OCI-LY3 (cell line): ENCODE results near the gene MAP3K15.
"Not testable (repeated sequence)": the region's sequence is repeated elsewhere in the genome, so short reads cannot be mapped to it uniquely, and the experiment has no call there.

Source experiments
- H2AFZ ChIP-seq: fragments of 200-600, 300-600 bp; shearing (Covaris generic); 2 replicates; pipeline ENCODE4 v1.6.0; 2014; ENCODE audit warnings: antibody characterized with exemption, low read depth, low read length
- H3K27ac ChIP-seq: fragments of 200-600, 300-600 bp; sonication (generic); 2 replicates; pipeline ENCODE4 v1.5.1; 2014; ENCODE audit warnings: mild to moderate bottlenecking, low read length, moderate library complexity, mixed read lengths
- H3K27me3 ChIP-seq: fragments of 200-600, 300-600 bp; sonication (generic); 2 replicates; pipeline ENCODE4 v1.6.1; 2014; ENCODE audit warnings: low read depth, low read length, mixed read lengths
- H3K36me3 ChIP-seq: fragments of 200-600, 300-600 bp; sonication (generic); replicated peaks from 2 replicates; pipeline ENCODE3; 2014; ENCODE audit warnings: low read depth, low read length, mixed read lengths
- H3K4me1 ChIP-seq: fragments of 300-600, 200-600 bp; sonication (generic); 2 replicates; pipeline ENCODE4 v1.6.1; 2014; ENCODE audit warnings: low read length, mixed read lengths
- H3K4me2 ChIP-seq: fragments of 200-600, 300-600 bp; sonication (generic); 2 replicates; pipeline ENCODE4 v1.6.1; 2014; ENCODE audit warnings: low read length, mixed read lengths
- H3K4me3 ChIP-seq: fragments of 300-600, 200-600 bp; sonication (generic); 2 replicates; pipeline ENCODE4 v1.5.1; 2014; ENCODE audit warnings: antibody characterized with exemption, mild to moderate bottlenecking, low read length, moderate library complexity
- H3K79me2 ChIP-seq: fragments of 300-600, 200-600 bp; shearing (Covaris generic); 2 replicates; pipeline ENCODE4 v1.6.1; 2014; ENCODE audit warnings: mild to moderate bottlenecking, low read length, mixed read lengths
- H3K9ac ChIP-seq: fragments of 300-600, 200-600 bp; shearing (Covaris generic); 2 replicates; pipeline ENCODE4 v1.6.0; 2014; ENCODE audit warnings: mild to moderate bottlenecking, low read length, moderate library complexity
- H3K9me3 ChIP-seq: fragments of 200-600, 300-600 bp; shearing (Covaris generic); 2 replicates; pipeline ENCODE4 v1.6.1; 2014; ENCODE audit warnings: low read length, mixed read lengths; ENCODE audit not compliant: insufficient read depth
- H4K20me1 ChIP-seq: fragments of 200-600, 300-600 bp; sonication (generic); 2 replicates; pipeline ENCODE4 v1.6.1; 2016; ENCODE audit warnings: low read length, mixed read lengths; ENCODE audit not compliant: insufficient read depth
- CTCF ChIP-seq: fragments of 200-600, 300-600 bp; sonication (generic); IDR thresholded peaks from 2 replicates; pipeline ENCODE4 v1.5.1; 2014; ENCODE audit warnings: antibody characterized with exemption, low read length, low read depth
- EZH2phosphoT487 ChIP-seq: fragments of 200-600 bp; shearing (Covaris generic); IDR thresholded peaks from 2 replicates; pipeline ENCODE4 v1.6.1; 2018; ENCODE audit warnings: antibody characterized with exemption, mixed run types, low read depth

Gene MAP3K15

GRCh38 chrX:19512961-19513360 lies 2.3 kb downstream of the MAP3K15 start:
- no peak overlapping the region for H2AFZ ChIP-seq
- H3K9ac ChIP-seq, result no peak overlapping the region
- H3K4me2 ChIP-seq, result no peak overlapping the region

GRCh38 chrX:19512359-19512758 lies 2.9 kb downstream of the MAP3K15 start:
- no peak overlapping the region for H3K27ac ChIP-seq
- H2AFZ ChIP-seq, result no peak overlapping the region
- no peak overlapping the region for H3K4me2 ChIP-seq
- no peaks in the 10 kb centered on the region for H3K4me1 ChIP-seq
- TF ChIP-seq CTCF (no peak), EZH2phosphoT487 (no peak)
- H3K27me3 ChIP-seq, result no peaks in the 10 kb centered on the region
- no peaks in the 10 kb centered on the region for H3K36me3 ChIP-seq
- no peaks in the 10 kb centered on the region for H3K79me2 ChIP-seq
- H3K9ac ChIP-seq, result no peak overlapping the region
- H3K9me3 ChIP-seq, result no peaks in the 10 kb centered on the region
- H3K4me3 ChIP-seq, result no peak overlapping the region
- no peaks in the 10 kb centered on the region for H4K20me1 ChIP-seq

More at GRCh38 chrX:19512961-19513360, 2.3 kb downstream of the MAP3K15 start:
- Histone ChIP-seq H3K36me3 (no peaks in the 10 kb centered on the region), H3K4me1 (no peaks in the 10 kb centered on the region), H3K79me2 (no peaks in the 10 kb centered on the region), H3K27ac (no peak overlapping the region), H4K20me1 (no peaks in the 10 kb centered on the region), H3K4me3 (no peak overlapping the region), H3K27me3 (no peaks in the 10 kb centered on the region), H3K9me3 (no peaks in the 10 kb centered on the region)
- TF ChIP-seq CTCF, result no peak
- no peak for TF ChIP-seq EZH2phosphoT487

GRCh38 chrX:19511796-19512195 lies 3.5 kb downstream of the MAP3K15 start:
- not testable (repeated sequence) for H3K4me1 ChIP-seq, H3K9ac ChIP-seq, H3K27me3 ChIP-seq, H4K20me1 ChIP-seq, H3K36me3 ChIP-seq, H3K4me2 ChIP-seq, H3K9me3 ChIP-seq, H3K4me3 ChIP-seq, H3K27ac ChIP-seq, H3K79me2 ChIP-seq, H2AFZ ChIP-seq

- no peak overlapping the region for H2AFZ ChIP-seq
- no peaks in the 10 kb centered on the region for H3K36me3 ChIP-seq
- no peak overlapping the region for H3K4me3 ChIP-seq
- no peaks in the 10 kb centered on the region for H3K9me3 ChIP-seq
- no peak overlapping the region for H3K4me2 ChIP-seq
- H4K20me1 ChIP-seq, result no peaks in the 10 kb centered on the region
- no peaks in the 10 kb centered on the region for H3K79me2 ChIP-seq
- no peaks in the 10 kb centered on the region for H3K27me3 ChIP-seq
- H3K4me1 ChIP-seq, result no peaks in the 10 kb centered on the region
- TF ChIP-seq EZH2phosphoT487, result no peak
- TF ChIP-seq CTCF, result no peak
- H3K9ac ChIP-seq, result no peak overlapping the region
- no peak overlapping the region for H3K27ac ChIP-seq
Measured at GRCh38 chrX:19496711-19497110, 18.6 kb downstream of the MAP3K15 start.
